Lower leg skin (tissue), 4 donors: ENCODE results near the gene TSPEAR. TPM values are rescaled to one million over a fixed set of nuclear protein-coding genes. Genes with fewer than 3 reads are reported as not detected.

Experiments
- DNase-seq, 2 donors: peaks; one replicate each; pipeline ENCODE4 v3.0.0-alpha.2; 2019; ENCODE audit warnings: low spot score in 2 of 2
- H3K4me3 ChIP-seq: fragments of 200-600 bp; sonication (generic); 2 replicates; pipeline ENCODE4 v1.5.1; 2017; ENCODE audit warnings: mild to moderate bottlenecking, low read depth; ENCODE audit not compliant: poor library complexity, severe bottlenecking
- POLR2A ChIP-seq, 2 donors: fragments of 450-650 bp; IDR thresholded peaks; one replicate each; pipeline ENCODE4 v1.6.1; 2016 to 2017; ENCODE audit warnings: antibody characterized with exemption in 2 of 2, mild to moderate bottlenecking in 1 of 2, moderate library complexity in 1 of 2
- WGBS, 2 donors: methylation state at CpG; one replicate each; pipeline ENCODE4 v1.1.5; 2018; 5-methylcytosine and 5-hydroxymethylcytosine counted together
- intact Hi-C: fragments of 100-400 bp; cut with DNase I; formaldehyde crosslinking; loops from one replicate; pipeline ENCODE4 v1.15.0; 2023; ENCODE audit warnings: low total_unique reads
- total RNA-seq, 4 donors: library from RNA; depleted of rRNA; stranded (reverse); fragments of >200 nt; gene quantifications; one replicate each; pipeline ENCODE4 v1.1.0, GENCODE V29; 2016
- TF ChIP-seq, protein P1 (sequence below), 3 donors: fragments of 450-650 bp; IDR thresholded peaks; one replicate each; pipeline ENCODE4 v1.5.1; 2016; ENCODE audit warnings: antibody characterized with exemption in 3 of 3, mild to moderate bottlenecking in 3 of 3, moderate library complexity in 2 of 3

Gene TSPEAR
- total RNA-seq, 4 donors from 2014 or later = 0.06 TPM; not detected in 3

GRCh38 chr21:44531606-44532564, 179.5 kb downstream of the TSPEAR start:
- WGBS, 2 donors = 76 to 77% methylated on average over 26 to 30 of the region's 30 CpGs
- TF ChIP-seq, protein P1, sequence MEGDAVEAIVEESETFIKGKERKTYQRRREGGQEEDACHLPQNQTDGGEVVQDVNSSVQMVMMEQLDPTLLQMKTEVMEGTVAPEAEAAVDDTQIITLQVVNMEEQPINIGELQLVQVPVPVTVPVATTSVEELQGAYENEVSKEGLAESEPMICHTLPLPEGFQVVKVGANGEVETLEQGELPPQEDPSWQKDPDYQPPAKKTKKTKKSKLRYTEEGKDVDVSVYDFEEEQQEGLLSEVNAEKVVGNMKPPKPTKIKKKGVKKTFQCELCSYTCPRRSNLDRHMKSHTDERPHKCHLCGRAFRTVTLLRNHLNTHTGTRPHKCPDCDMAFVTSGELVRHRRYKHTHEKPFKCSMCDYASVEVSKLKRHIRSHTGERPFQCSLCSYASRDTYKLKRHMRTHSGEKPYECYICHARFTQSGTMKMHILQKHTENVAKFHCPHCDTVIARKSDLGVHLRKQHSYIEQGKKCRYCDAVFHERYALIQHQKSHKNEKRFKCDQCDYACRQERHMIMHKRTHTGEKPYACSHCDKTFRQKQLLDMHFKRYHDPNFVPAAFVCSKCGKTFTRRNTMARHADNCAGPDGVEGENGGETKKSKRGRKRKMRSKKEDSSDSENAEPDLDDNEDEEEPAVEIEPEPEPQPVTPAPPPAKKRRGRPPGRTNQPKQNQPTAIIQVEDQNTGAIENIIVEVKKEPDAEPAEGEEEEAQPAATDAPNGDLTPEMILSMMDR (IDR thresholded peaks at IDR 0.05) = no peak
- no peak for TF ChIP-seq POLR2A (IDR thresholded peaks at IDR 0.05)
- intact Hi-C loops = no loop called here
- peak in 1 of 2 donors; percentile 70 for DNase-seq
- no peak overlapping the region for H3K4me3 ChIP-seq

GRCh38 chr21:44530903-44531605, 180.3 kb downstream of the TSPEAR start:
- TF ChIP-seq, protein P1 (IDR thresholded peaks at IDR 0.05) = no peak
- TF ChIP-seq POLR2A (IDR thresholded peaks at IDR 0.05) = no peak
- intact Hi-C loops = no loop called here
- 86% methylated on average over 23 of the region's 23 CpGs for WGBS, 2 donors
- H3K4me3 ChIP-seq = no peak overlapping the region
- DNase-seq = peak in 1 of 2 donors; percentile 74

- 82 to 87% methylated on average over 6 to 7 of the region's 7 CpGs for WGBS, 2 donors
- intact Hi-C loops = no loop called here
- TF ChIP-seq, protein P1 (IDR thresholded peaks at IDR 0.05) = no peak
- TF ChIP-seq POLR2A (IDR thresholded peaks at IDR 0.05) = no peak
- no peak overlapping the region for H3K4me3 ChIP-seq
- DNase-seq = peak in 1 of 2 donors; percentile 74
Observed at GRCh38 chr21:44530221-44530902, 181.0 kb downstream of the TSPEAR start.

DNA sequence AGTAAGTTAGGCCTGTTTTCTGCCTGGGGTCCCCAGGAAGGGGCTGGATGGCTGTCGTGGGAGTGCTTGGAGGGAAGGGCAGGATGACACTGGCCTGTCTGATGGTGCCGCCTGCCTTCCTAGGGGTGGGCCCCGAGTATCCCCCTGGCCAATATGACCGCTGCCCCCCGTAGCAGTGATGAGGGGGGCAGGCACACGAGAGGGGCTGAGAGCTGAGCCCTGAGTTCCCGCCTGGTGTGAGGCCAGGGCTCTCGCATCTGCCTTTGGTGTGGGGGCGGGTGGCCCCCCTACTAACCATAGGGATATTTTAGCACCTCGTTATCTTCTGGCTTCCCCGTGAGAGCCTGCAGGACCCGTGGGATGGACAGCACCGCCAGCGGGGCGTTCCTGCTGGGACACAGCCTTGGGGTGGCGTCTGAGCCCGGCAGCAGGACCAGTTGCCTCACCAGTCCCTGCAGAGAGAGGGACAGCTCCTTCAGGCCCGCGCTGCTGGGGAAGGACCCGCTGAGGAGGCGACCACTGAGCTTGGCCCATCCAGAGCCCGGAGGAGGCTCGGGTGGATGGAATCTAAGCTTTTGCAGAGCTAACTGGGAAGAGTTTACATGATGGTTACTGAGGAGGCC, 181.8 kb downstream of the TSPEAR start:
- peak in 1 of 2 donors; percentile 58 for DNase-seq
- intact Hi-C loops = no loop called here
- TF ChIP-seq, protein P1 (IDR thresholded peaks at IDR 0.05) = no peak
- H3K4me3 ChIP-seq = no peak overlapping the region
- 80 to 84% methylated on average over 14 to 22 of the region's 23 CpGs for WGBS, 2 donors

DNA sequence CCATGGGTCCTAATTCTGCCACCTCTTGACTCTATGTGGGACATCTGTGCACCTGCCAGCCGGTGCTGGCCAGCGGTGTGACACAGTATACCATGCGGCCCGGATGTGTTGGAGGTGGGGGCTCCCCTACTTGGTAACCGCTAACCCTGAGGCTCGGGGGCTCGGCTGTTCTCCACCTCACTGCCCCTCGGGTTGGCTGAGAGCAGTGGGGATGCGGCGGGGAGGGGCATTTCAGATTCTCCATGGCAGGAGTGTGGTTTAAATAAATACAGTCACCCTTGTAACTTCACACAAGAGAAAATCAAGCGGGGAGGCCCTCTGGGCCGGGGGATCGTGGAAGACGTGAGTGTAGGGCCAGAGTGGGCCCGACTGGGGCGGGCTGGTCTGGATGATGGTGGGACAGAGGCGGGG, 182.4 kb downstream of the TSPEAR start:
- TF ChIP-seq POLR2A (IDR thresholded peaks at IDR 0.05) = no peak
- TF ChIP-seq, protein P1 (IDR thresholded peaks at IDR 0.05) = no peak
- no peak overlapping the region for H3K4me3 ChIP-seq
- DNase-seq = peak in 1 of 2 donors; percentile 84
- 85 to 92% methylated on average over 17 of the region's 17 CpGs for WGBS, 2 donors
- intact Hi-C loops = no loop called here
